HepG2 (cell line): ENCODE results near the gene REC114. TPM values are rescaled to one million over a fixed set of nuclear protein-coding genes. Genes with fewer than 3 reads are reported as not detected.

Experiments used
- ATAC-seq: fragments of 200-7000 bp; cut with Tn5 transposase; 3 replicates; pipeline ENCODE4 v1.9.1; 2020; ENCODE audit warnings: mild to moderate bottlenecking, moderate library complexity
- BruUV-seq: library from RNA; stranded (reverse); fragments of 400-500 nt; replicated peaks from 2 replicates; lab custom pipeline; 2021; lab: Mats Ljungman, UMichigan
- CTCF ChIA-PET: fragments of 300-600 bp; formaldehyde crosslinking; extraction: SDS; loops from one replicate; lab custom pipeline; 2021; ENCODE audit warnings: low total read pairs, inconsistent platforms, low intra/inter-chr PET ratio; lab: Yijun Ruan, JAX
- POLR2A ChIA-PET: fragments of 350-600 bp; sonication (Branson Sonifier 250); formaldehyde crosslinking; loops from one replicate; lab custom pipeline; 2020; ENCODE audit warnings: antibody characterized with exemption, inconsistent platforms; lab: Yijun Ruan, JAX
- DNase-seq: peaks from one replicate; pipeline ENCODE4 v3.0.0-alpha.2; 2015; ENCODE audit warnings: low spot score
- FAIRE-seq: peaks from 3 replicates; lab custom pipeline; 2011; peaks lifted over from hg19 to GRCh38; lab: Jason Lieb, UNC
- H2AFZ ChIP-seq: one replicate; pipeline ENCODE4 v1.6.1; 2011; ENCODE audit warnings: low read length, inconsistent platforms
- H3K27ac ChIP-seq: fragments of 300-600 bp; 3 replicates; pipeline ENCODE4 v1.8.0; 2011; ENCODE audit warnings: mixed run types, mild to moderate bottlenecking, mixed read lengths, low read length, inconsistent platforms; ENCODE audit not compliant: insufficient read depth; ENCODE audit errors: extremely low read length
- H3K27me3 ChIP-seq, 2 experiments: fragments of 200-600 bp in 1 of 2; 2 replicates in 1 of 2; 3 replicates in 1 of 2; pipeline versions ENCODE4 v1.6.0 to v1.8.0; 2011; ENCODE audit warnings: low read length in 2 of 2, mild to moderate bottlenecking in 2 of 2, moderate library complexity in 2 of 2, inconsistent platforms in 1 of 2; ENCODE audit not compliant: insufficient read depth in 2 of 2, control insufficient read depth in 1 of 2
- H3K36me3 ChIP-seq, 2 experiments: fragments of 200-600 bp in 1 of 2; replicated peaks in 1 of 2; 2 replicates in 1 of 2; 3 replicates in 1 of 2; pipeline versions ENCODE4 v1.5.1 to v1.8.0; 2011; ENCODE audit warnings: low read length in 2 of 2, inconsistent platforms in 1 of 2; ENCODE audit not compliant: insufficient read depth in 2 of 2, control insufficient read depth in 1 of 2
- H3K4me1 ChIP-seq: 2 replicates; pipeline ENCODE4 v1.5.1; 2012; ENCODE audit warnings: low read length, inconsistent platforms; ENCODE audit not compliant: insufficient read depth
- H3K4me2 ChIP-seq: 2 replicates; pipeline ENCODE4 v1.6.0; 2011; ENCODE audit warnings: low read depth, low read length, inconsistent platforms
- H3K4me3 ChIP-seq, 3 experiments: fragments of 200-600 bp in 1 of 3; sonication (generic), shearing (Covaris generic) in 1 of 3; replicated peaks in 1 of 3; 2 replicates each; pipeline ENCODE4 v1.5.1; 2011 to 2016; ENCODE audit warnings: low read length in 3 of 3, inconsistent platforms in 2 of 3, low read depth in 2 of 3, mild to moderate bottlenecking in 2 of 3, control low read depth in 1 of 3, mixed read lengths in 1 of 3; ENCODE audit not compliant: insufficient read depth in 1 of 3
- H3K79me2 ChIP-seq: one replicate; pipeline ENCODE4 v1.6.1; 2011; ENCODE audit warnings: low read length, inconsistent platforms; ENCODE audit not compliant: insufficient read depth
- H3K9ac ChIP-seq: 2 replicates; pipeline ENCODE4 v1.6.0; 2011; ENCODE audit warnings: mild to moderate bottlenecking, low read depth, low read length, inconsistent platforms; ENCODE audit not compliant: insufficient read depth
- H3K9me3 ChIP-seq: 2 replicates; pipeline ENCODE4 v1.5.1; 2012; ENCODE audit warnings: mild to moderate bottlenecking, low read length
- H4K20me1 ChIP-seq: 2 replicates; pipeline ENCODE4 v1.6.0; 2011; ENCODE audit warnings: inconsistent platforms, mild to moderate bottlenecking, low read length, moderate library complexity; ENCODE audit not compliant: insufficient read depth
- CEBPB ChIP-seq: IDR thresholded peaks from 2 replicates; pipeline ENCODE4 v1.6.1; 2011; ENCODE audit warnings: low read depth, low read length, improper control_type of control experiment, borderline replicate concordance
- ELF1 ChIP-seq: sonication (generic); formaldehyde crosslinking; IDR thresholded peaks from 2 replicates; pipeline ENCODE4 v1.4.0; 2020; ENCODE audit warnings: missing genetic modification reagents
- GATA4 ChIP-seq: sonication (generic); IDR thresholded peaks from 2 replicates; pipeline ENCODE4 v1.6.1; 2016; ENCODE audit warnings: antibody characterized with exemption, low read depth, borderline replicate concordance
- JARID2 ChIP-seq: sonication (generic); formaldehyde crosslinking; IDR thresholded peaks from 2 replicates; pipeline ENCODE4 v1.8.1; 2023; ENCODE audit warnings: missing genetic modification reagents, inconsistent platforms; ENCODE audit not compliant: insufficient replicate concordance
- KMT2A ChIP-seq: sonication (generic); formaldehyde crosslinking; IDR thresholded peaks from 2 replicates; pipeline ENCODE4 v1.4.0; 2020; ENCODE audit warnings: missing genetic modification reagents
- MBD4 ChIP-seq: IDR thresholded peaks from 2 replicates; pipeline ENCODE4 v1.6.1; 2012; ENCODE audit warnings: low read length, inconsistent platforms, borderline replicate concordance
- SETDB1 ChIP-seq: sonication (generic); formaldehyde crosslinking; IDR thresholded peaks from 2 replicates; pipeline ENCODE4 v1.5.1; 2020; ENCODE audit warnings: missing genetic modification reagents, mild to moderate bottlenecking, borderline replicate concordance
- SMAD1 ChIP-seq: sonication (generic); formaldehyde crosslinking; IDR thresholded peaks from 2 replicates; pipeline ENCODE4 v1.4.0; 2020; ENCODE audit warnings: missing genetic modification reagents, low read depth, mild to moderate bottlenecking, borderline replicate concordance
- ZNF136 ChIP-seq: sonication (generic); formaldehyde crosslinking; IDR thresholded peaks from 2 replicates; pipeline ENCODE4 v1.8.1; 2022; ENCODE audit warnings: low read depth, mild to moderate bottlenecking, moderate library complexity, missing genetic modification reagents
- ZNF143 ChIP-seq: sonication (generic); formaldehyde crosslinking; IDR thresholded peaks from 2 replicates; pipeline ENCODE4 v1.4.0; 2020; ENCODE audit warnings: missing genetic modification reagents
- ZNF234 ChIP-seq: sonication (generic); formaldehyde crosslinking; conservative IDR thresholded peaks from 2 replicates; pipeline ENCODE4 v1.5.1; 2020; ENCODE audit warnings: mild to moderate bottlenecking, missing genetic modification reagents
- ZNF264 ChIP-seq: sonication (generic); formaldehyde crosslinking; IDR thresholded peaks from 2 replicates; pipeline ENCODE4 v1.4.0; 2020; ENCODE audit warnings: missing genetic modification reagents
- ZNF335 ChIP-seq: sonication (generic); formaldehyde crosslinking; IDR thresholded peaks from 2 replicates; pipeline ENCODE4 v1.4.0; 2020; ENCODE audit warnings: missing genetic modification reagents
- ZNF7 ChIP-seq: IDR thresholded peaks from 2 replicates; pipeline ENCODE4 v1.6.1; 2016; ENCODE audit warnings: missing biosample characterization, missing genetic modification reagents
- WGBS: methylation state at CpG from one replicate; pipeline ENCODE4 v1.1.6; 2017; ENCODE audit warnings: low lambda C conversion rate; 5-methylcytosine and 5-hydroxymethylcytosine counted together
- in situ Hi-C: cut with HindIII; loops from 2 replicates; pipeline ENCODE4 v1.10.0; 2017; ENCODE audit warnings: low pct_unique_long_range_greater_than_20kb; ENCODE audit not compliant: extremely low pct_ligation_motif_present
- intact Hi-C: fragments of 100-400 bp; cut with micrococcal nuclease; formaldehyde crosslinking; loops from one replicate; pipeline ENCODE4 v1.10.0; 2022; ENCODE audit not compliant: unreplicated experiment
- polyA plus RNA-seq, 8 experiments: library from polyadenylated mRNA; depleted of rRNA in 3 of 8; stranded (reverse) in 7 of 8; unstranded in 1 of 8; fragments of >200 nt; fragmentation: Illumina TruSeq in 4 of 8; extraction: Trizol in 4 of 8; gene quantifications; 2 replicates each; pipeline versions ENCODE4 v1.2.1 to v1.2.3, GENCODE V29; 2011 to 2016; ENCODE audit warnings: low read depth in 4 of 8, missing spikeins in 1 of 8, mixed read lengths in 1 of 8; ENCODE audit not compliant: insufficient read depth in 1 of 8
- total RNA-seq, 5 experiments: library from RNA; depleted of rRNA; stranded (reverse); fragments of >200 nt; fragmentation: Illumina TruSeq; extraction: Trizol; gene quantifications; 2 replicates each; pipeline ENCODE4 v1.2.3, GENCODE V29; 2016; ENCODE audit warnings: low read depth in 1 of 5
- TF ChIP-seq, protein P1 (sequence below): sonication (generic); formaldehyde crosslinking; IDR thresholded peaks from 2 replicates; pipeline ENCODE4 v1.5.0; 2020; ENCODE audit warnings: missing genetic modification reagents
- TF ChIP-seq, protein P2 (sequence below): sonication (generic); formaldehyde crosslinking; IDR thresholded peaks from 2 replicates; pipeline ENCODE4 v1.4.0; 2020; ENCODE audit warnings: missing genetic modification reagents
- TF ChIP-seq, protein P3 (sequence below): sonication (generic); formaldehyde crosslinking; IDR thresholded peaks from 2 replicates; pipeline ENCODE4 v1.8.1; 2023; ENCODE audit warnings: missing genetic modification reagents, mild to moderate bottlenecking, borderline replicate concordance
- TF ChIP-seq, protein P4 (sequence below): sonication (generic); formaldehyde crosslinking; conservative IDR thresholded peaks from 2 replicates; pipeline ENCODE4 v1.4.0; 2020; ENCODE audit warnings: missing genetic modification reagents
- TF ChIP-seq, protein P5 (sequence below): sonication (generic); formaldehyde crosslinking; IDR thresholded peaks from 2 replicates; pipeline ENCODE4 v1.8.0; 2022; ENCODE audit warnings: missing genetic modification reagents, low read depth, mild to moderate bottlenecking, borderline replicate concordance

The REC114 gene
- total and polyA plus RNA-seq, 2 of the 13 experiments (the other 11 are each of a cell fraction or from before 2014, with no cell fraction given) = not detected

DNA sequence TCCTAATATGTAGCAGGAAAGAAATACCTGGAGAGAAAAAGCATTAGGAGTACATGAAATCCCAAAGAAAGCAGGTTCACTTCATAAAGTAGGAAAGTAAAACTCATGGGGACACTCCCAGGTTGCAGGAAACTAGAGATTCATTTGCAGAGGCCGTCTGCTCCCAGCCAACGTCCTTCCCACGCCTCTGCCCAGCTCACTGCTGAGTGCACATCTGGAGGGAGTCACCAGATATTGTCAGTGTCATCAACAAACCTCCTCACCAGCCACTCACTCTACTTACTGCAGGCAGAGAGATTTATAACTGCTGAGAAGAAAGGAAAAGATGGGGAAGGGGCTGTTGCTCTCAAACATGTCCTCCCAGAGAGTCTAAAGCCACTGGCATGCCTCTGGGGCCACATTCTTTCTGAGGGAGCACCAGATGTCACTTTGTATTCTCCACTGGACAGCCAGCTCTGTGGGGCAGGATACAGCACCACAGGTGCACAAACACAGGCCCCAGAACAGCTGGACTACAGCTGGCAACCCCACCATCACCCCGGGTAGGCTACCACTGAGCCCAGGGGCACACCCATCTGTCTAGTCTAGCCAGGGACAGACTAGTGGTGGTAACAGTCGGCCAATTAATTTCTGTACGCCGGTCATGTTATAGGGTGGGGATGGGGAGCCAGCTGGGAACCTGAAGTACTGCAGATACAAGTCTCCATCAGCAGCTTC lies 125.8 kb downstream of the REC114 start:
- no peaks in the 10 kb centered on the region for H3K9me3 ChIP-seq
- POLR2A ChIA-PET = no interaction called here
- CTCF ChIA-PET = no interaction called here

DNA sequence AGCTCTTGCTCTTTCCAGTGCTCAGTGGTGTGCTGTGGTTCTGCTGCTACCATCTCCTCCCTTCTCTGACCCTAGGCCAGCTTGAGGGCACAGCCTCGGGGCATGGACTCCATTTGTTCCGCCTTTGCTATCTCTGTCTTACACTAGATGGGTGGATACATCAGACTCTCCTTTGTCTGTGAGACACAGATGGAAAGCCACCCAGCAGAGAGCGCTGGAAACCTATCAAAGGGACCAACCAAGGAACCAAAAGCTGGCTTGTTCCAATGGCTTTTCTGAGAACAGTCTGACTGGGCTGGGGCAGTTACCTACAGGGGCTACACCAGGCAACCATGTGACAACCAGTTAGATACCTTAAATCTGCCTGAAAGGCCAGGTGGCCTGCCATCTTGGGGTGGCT lies 126.4 kb downstream of the REC114 start:
- intact Hi-C loops = no loop called here
- Histone ChIP-seq H3K36me3 (peaks cover 30 to 76% of the 10 kb centered on the region in 2 experiments), H3K9ac (no peak overlapping the region), H3K4me3 (no peak overlapping the region), H3K79me2 (no peaks in the 10 kb centered on the region), H3K27me3 (no peaks in the 10 kb centered on the region), H4K20me1 (no peaks in the 10 kb centered on the region), H3K4me2 (no peak overlapping the region), H2AFZ (no peak overlapping the region), H3K9me3 (no peaks in the 10 kb centered on the region), H3K4me1 (no peaks in the 10 kb centered on the region), H3K27ac (no peak overlapping the region)
- 100% methylated on average over 2 of the region's 3 CpGs for WGBS
- no peak for DNase-seq
- no peak for FAIRE-seq
- in situ Hi-C loops = no loop called here
- ATAC-seq = no peak
- no TSS peak for BruUV-seq
- POLR2A ChIA-PET = no interaction called here
- CTCF ChIA-PET = no interaction called here
- no peak for TF ChIP-seq ZNF264 (CRISPR knock-in tag)
- TF ChIP-seq, protein P1, sequence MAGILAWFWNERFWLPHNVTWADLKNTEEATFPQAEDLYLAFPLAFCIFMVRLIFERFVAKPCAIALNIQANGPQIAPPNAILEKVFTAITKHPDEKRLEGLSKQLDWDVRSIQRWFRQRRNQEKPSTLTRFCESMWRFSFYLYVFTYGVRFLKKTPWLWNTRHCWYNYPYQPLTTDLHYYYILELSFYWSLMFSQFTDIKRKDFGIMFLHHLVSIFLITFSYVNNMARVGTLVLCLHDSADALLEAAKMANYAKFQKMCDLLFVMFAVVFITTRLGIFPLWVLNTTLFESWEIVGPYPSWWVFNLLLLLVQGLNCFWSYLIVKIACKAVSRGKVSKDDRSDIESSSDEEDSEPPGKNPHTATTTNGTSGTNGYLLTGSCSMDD (CRISPR knock-in tag) = no peak
- no peak for TF ChIP-seq MBD4
- TF ChIP-seq JARID2 (CRISPR knock-in tag) = no peak
- TF ChIP-seq SETDB1 (CRISPR knock-in tag) = no peak
- no peak for TF ChIP-seq ZNF7 (CRISPR knock-in tag)
- TF ChIP-seq, protein P2, sequence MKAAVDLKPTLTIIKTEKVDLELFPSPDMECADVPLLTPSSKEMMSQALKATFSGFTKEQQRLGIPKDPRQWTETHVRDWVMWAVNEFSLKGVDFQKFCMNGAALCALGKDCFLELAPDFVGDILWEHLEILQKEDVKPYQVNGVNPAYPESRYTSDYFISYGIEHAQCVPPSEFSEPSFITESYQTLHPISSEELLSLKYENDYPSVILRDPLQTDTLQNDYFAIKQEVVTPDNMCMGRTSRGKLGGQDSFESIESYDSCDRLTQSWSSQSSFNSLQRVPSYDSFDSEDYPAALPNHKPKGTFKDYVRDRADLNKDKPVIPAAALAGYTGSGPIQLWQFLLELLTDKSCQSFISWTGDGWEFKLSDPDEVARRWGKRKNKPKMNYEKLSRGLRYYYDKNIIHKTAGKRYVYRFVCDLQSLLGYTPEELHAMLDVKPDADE = no peak
- TF ChIP-seq, protein P3, sequence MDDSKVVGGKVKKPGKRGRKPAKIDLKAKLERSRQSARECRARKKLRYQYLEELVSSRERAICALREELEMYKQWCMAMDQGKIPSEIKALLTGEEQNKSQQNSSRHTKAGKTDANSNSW = no peak
- no peak for TF ChIP-seq CEBPB
- TF ChIP-seq, protein P4, sequence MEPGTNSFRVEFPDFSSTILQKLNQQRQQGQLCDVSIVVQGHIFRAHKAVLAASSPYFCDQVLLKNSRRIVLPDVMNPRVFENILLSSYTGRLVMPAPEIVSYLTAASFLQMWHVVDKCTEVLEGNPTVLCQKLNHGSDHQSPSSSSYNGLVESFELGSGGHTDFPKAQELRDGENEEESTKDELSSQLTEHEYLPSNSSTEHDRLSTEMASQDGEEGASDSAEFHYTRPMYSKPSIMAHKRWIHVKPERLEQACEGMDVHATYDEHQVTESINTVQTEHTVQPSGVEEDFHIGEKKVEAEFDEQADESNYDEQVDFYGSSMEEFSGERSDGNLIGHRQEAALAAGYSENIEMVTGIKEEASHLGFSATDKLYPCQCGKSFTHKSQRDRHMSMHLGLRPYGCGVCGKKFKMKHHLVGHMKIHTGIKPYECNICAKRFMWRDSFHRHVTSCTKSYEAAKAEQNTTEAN (CRISPR knock-in tag) = no peak
- TF ChIP-seq SMAD1 (CRISPR knock-in tag) = no peak

More for the DNA sequence above, 125.8 kb downstream of the REC114 start:
- Histone ChIP-seq H4K20me1 (no peaks in the 10 kb centered on the region), H3K27me3 (no peaks in the 10 kb centered on the region)
- TF ChIP-seq, protein P5, sequence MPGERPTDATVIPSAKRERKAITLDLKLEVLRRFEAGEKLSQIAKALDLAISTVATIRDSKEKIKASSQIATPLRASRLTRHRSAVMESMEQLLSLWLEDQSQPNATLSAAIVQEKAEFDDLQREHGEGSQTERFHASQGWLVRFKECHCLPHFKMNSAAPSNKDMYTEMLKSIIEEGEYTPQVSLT = no peak
- TF ChIP-seq ZNF335 = no peak
- no peak for TF ChIP-seq ZNF234 (CRISPR knock-in tag)
- TF ChIP-seq GATA4 = no peak
- no peak for TF ChIP-seq ZNF136 (CRISPR knock-in tag)
- TF ChIP-seq KMT2A (CRISPR knock-in tag) = no peak
- no peak for TF ChIP-seq ZNF143 (CRISPR knock-in tag)
- no peak for TF ChIP-seq ELF1 (CRISPR knock-in tag)
- TF ChIP-seq, all 625 proteins: peak for 0
- no TSS peak for BruUV-seq
- no peak overlapping the region for H3K4me2 ChIP-seq
- H3K36me3 ChIP-seq = peaks cover 29 to 77% of the 10 kb centered on the region in 2 experiments
- ATAC-seq = no peak
- no peaks in the 10 kb centered on the region for H3K4me1 ChIP-seq
- intact Hi-C loops (no loop called here), in situ Hi-C loops (no loop called here)
- no peak overlapping the region for H3K4me3 ChIP-seq
- H3K79me2 ChIP-seq = no peaks in the 10 kb centered on the region
- no peak overlapping the region for H2AFZ ChIP-seq
- 100% methylated on average over 6 of the region's 7 CpGs for WGBS
- H3K9ac ChIP-seq = no peak overlapping the region
- DNase-seq = no peak
- H3K27ac ChIP-seq = no peak overlapping the region
- FAIRE-seq = no peak
